CD4-positive, alpha-beta T cell treated with Interleukin-15 for 4 hours (primary cell): ENCODE measurements around the gene DNAH10.

Experiments
- DNase-seq: peaks from one replicate; pipeline ENCODE4 v3.0.0-alpha.2; 2020; ENCODE audit warnings: low spot score

The DNAH10 gene

GRCh38 chr12:123889848-123890535, 127.9 kb downstream of the DNAH10 start:
- DNase-seq = no peak

- no peak for DNase-seq
Observed at GRCh38 chr12:123890536-123890902, 128.4 kb downstream of the DNAH10 start.

GRCh38 chr12:123891011-123891410, 128.9 kb downstream of the DNAH10 start:
- DNase-seq = no peak

GRCh38 chr12:123891516-123892179, 129.5 kb downstream of the DNAH10 start:
- no peak for DNase-seq

GRCh38 chr12:123892180-123892559, 130.1 kb downstream of the DNAH10 start:
- no peak for DNase-seq

- no peak for DNase-seq
Observed at GRCh38 chr12:123892853-123893252, 130.8 kb downstream of the DNAH10 start.

- DNase-seq = no peak
Observed at GRCh38 chr12:123893276-123893675, 131.2 kb downstream of the DNAH10 start.

GRCh38 chr12:123894823-123895345, 132.8 kb downstream of the DNAH10 start:
- DNase-seq = no peak

- no peak for DNase-seq
Observed at GRCh38 chr12:123895451-123895850, 133.3 kb downstream of the DNAH10 start.

- no peak for DNase-seq
Observed at GRCh38 chr12:123896767-123897166, 134.7 kb downstream of the DNAH10 start.

- DNase-seq = no peak
Observed at GRCh38 chr12:123897221-123897620, 135.1 kb downstream of the DNAH10 start.

- no peak for DNase-seq
Observed at GRCh38 chr12:123898673-123899072, 136.6 kb downstream of the DNAH10 start.

- no peak for DNase-seq
Observed at GRCh38 chr12:123899368-123899767, 137.3 kb downstream of the DNAH10 start.

- DNase-seq = no peak
Observed at GRCh38 chr12:123900871-123901376, 138.8 kb downstream of the DNAH10 start.

- DNase-seq = no peak
Observed at GRCh38 chr12:123902821-123903220, 140.7 kb downstream of the DNAH10 start.

- no peak for DNase-seq
Observed at GRCh38 chr12:123903301-123904065, 141.4 kb downstream of the DNAH10 start.

- DNase-seq = peak; percentile 73
Observed at GRCh38 chr12:123905319-123905925, 143.3 kb downstream of the DNAH10 start.

GRCh38 chr12:123906711-123907420, 144.8 kb downstream of the DNAH10 start:
- no peak for DNase-seq

- no peak for DNase-seq
Observed at GRCh38 chr12:123907726-123908476, 145.8 kb downstream of the DNAH10 start.

- no peak for DNase-seq
Observed at GRCh38 chr12:123908884-123909725, 147.0 kb downstream of the DNAH10 start.
